ENCODE data around the gene CTIF.

DNA sequence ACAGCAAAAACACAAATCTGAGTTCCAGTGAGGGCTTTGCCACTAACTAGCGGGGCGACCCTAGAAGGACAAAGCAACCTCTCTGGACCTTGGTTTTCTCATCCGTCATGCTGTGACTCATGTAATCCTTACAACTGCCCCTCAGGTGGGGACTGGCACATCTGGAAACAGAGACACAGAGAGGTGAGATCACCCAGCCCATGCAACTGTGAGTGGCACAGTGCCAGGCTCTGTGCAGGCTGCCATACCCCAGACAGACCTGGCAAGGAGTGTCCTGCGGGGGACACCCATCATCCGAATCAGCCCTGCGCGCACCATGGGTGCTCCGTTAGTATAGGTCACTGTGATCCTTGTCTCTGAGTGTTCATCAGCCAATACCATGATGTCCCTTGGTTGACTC lies 213.6 kb downstream of the CTIF start:
- TF ChIP-seq POLR2A (IDR thresholded peaks at IDR 0.05; ENCODE audit: low read depth, low read length) (no peak), POLR2AphosphoS5 (IDR thresholded peaks at IDR 0.05; ENCODE audit: low read depth, low read length) (no peak), TAF1 (IDR thresholded peaks at IDR 0.05; ENCODE audit: low read depth, low read length) (no peak)

Data from GM12891 (cell line).